ENCODE measurements around the gene BSN. TPM values are rescaled to one million over a fixed set of nuclear protein-coding genes. Genes with fewer than 3 reads are reported as not detected.

BSN gene
- total RNA-seq, 2 experiments from 2014 or later, result 0.12 to 0.20 TPM

GRCh38 chr3:49609314-49609713 lies 55.0 kb downstream of the BSN start:
- H3K36me3 Mint-ChIP-seq (ENCODE audit: low read depth), result no peaks in the 10 kb centered on the region
- intact Hi-C loops (cut with micrococcal nuclease), result no loop called here
- peaks cover under 1% of the 10 kb centered on the region for H3K4me1 Mint-ChIP-seq (ENCODE audit: low read depth)
- H3K4me3 Mint-ChIP-seq, result no peak overlapping the region
- CTCF ChIA-PET, result no interaction called here
- H3K9me3 Mint-ChIP-seq, result peaks cover 5% of the 10 kb centered on the region
- H3K27me3 Mint-ChIP-seq (ENCODE audit: low read depth), result no peaks in the 10 kb centered on the region
- DNase-seq, result no peak
- H3K27ac Mint-ChIP-seq, result no peak overlapping the region

GRCh38 chr3:49609815-49610214 lies 55.5 kb downstream of the BSN start:
- DNase-seq, result no peak
- no peaks in the 10 kb centered on the region for H3K36me3 Mint-ChIP-seq (ENCODE audit: low read depth)
- CTCF ChIA-PET, result no interaction called here
- H3K27ac Mint-ChIP-seq, result no peak overlapping the region
- intact Hi-C loops (cut with micrococcal nuclease), result no loop called here
- no peaks in the 10 kb centered on the region for H3K27me3 Mint-ChIP-seq (ENCODE audit: low read depth)
- H3K4me1 Mint-ChIP-seq (ENCODE audit: low read depth), result no peaks in the 10 kb centered on the region
- H3K9me3 Mint-ChIP-seq, result peaks cover 5% of the 10 kb centered on the region
- H3K4me3 Mint-ChIP-seq, result no peak overlapping the region

GRCh38 chr3:49610666-49611280 lies 56.5 kb downstream of the BSN start:
- no peak overlapping the region for H3K27ac Mint-ChIP-seq
- H3K4me3 Mint-ChIP-seq, result no peak overlapping the region
- no peaks in the 10 kb centered on the region for H3K27me3 Mint-ChIP-seq (ENCODE audit: low read depth)
- CTCF ChIA-PET, result no interaction called here
- H3K9me3 Mint-ChIP-seq, result peaks cover 5% of the 10 kb centered on the region
- no peaks in the 10 kb centered on the region for H3K36me3 Mint-ChIP-seq (ENCODE audit: low read depth)
- DNase-seq, result no peak
- H3K4me1 Mint-ChIP-seq (ENCODE audit: low read depth), result no peaks in the 10 kb centered on the region
- intact Hi-C loops (cut with micrococcal nuclease), result no loop called here

GRCh38 chr3:49611291-49611690 lies 57.0 kb downstream of the BSN start:
- H3K9me3 Mint-ChIP-seq, result peaks cover 5% of the 10 kb centered on the region
- H3K36me3 Mint-ChIP-seq (ENCODE audit: low read depth), result no peaks in the 10 kb centered on the region
- no peak overlapping the region for H3K27ac Mint-ChIP-seq
- no peaks in the 10 kb centered on the region for H3K4me1 Mint-ChIP-seq (ENCODE audit: low read depth)
- CTCF ChIA-PET, result interaction anchor here (0.6 kb wide), 1 partner anchor 370 kb away, joined by 4 read pairs; no protein-coding TSS in a partner anchor
- no peaks in the 10 kb centered on the region for H3K27me3 Mint-ChIP-seq (ENCODE audit: low read depth)
- no peak for DNase-seq
- no peak overlapping the region for H3K4me3 Mint-ChIP-seq
- intact Hi-C loops (cut with micrococcal nuclease), result no loop called here

GRCh38 chr3:49611719-49612118 lies 57.4 kb downstream of the BSN start:
- Mint-ChIP-seq H3K4me3 (no peak overlapping the region), H3K36me3 (ENCODE audit: low read depth) (no peaks in the 10 kb centered on the region), H3K27ac (no peak overlapping the region), H3K9me3 (peaks cover 5% of the 10 kb centered on the region), H3K27me3 (ENCODE audit: low read depth) (no peaks in the 10 kb centered on the region), H3K4me1 (ENCODE audit: low read depth) (no peaks in the 10 kb centered on the region)
- no peak for DNase-seq
- CTCF ChIA-PET, result interaction anchor here (0.6 kb wide), 1 partner anchor 371 kb away, joined by 4 read pairs; no protein-coding TSS in a partner anchor
- intact Hi-C loops (cut with micrococcal nuclease), result no loop called here

- CTCF ChIA-PET, result no interaction called here
- DNase-seq, result no peak
- Mint-ChIP-seq H3K9me3 (peaks cover 5% of the 10 kb centered on the region), H3K4me3 (no peak overlapping the region), H3K27me3 (ENCODE audit: low read depth) (no peaks in the 10 kb centered on the region), H3K27ac (no peak overlapping the region), H3K4me1 (ENCODE audit: low read depth) (no peaks in the 10 kb centered on the region), H3K36me3 (ENCODE audit: low read depth) (no peaks in the 10 kb centered on the region)
- intact Hi-C loops (cut with micrococcal nuclease), result no loop called here
Observed at GRCh38 chr3:49614936-49615335, 60.7 kb downstream of the BSN start.

- H3K4me1 Mint-ChIP-seq (ENCODE audit: low read depth), result no peaks in the 10 kb centered on the region
- no peak overlapping the region for H3K27ac Mint-ChIP-seq
- no peaks in the 10 kb centered on the region for H3K36me3 Mint-ChIP-seq (ENCODE audit: low read depth)
- DNase-seq, result no peak
- intact Hi-C loops (cut with micrococcal nuclease), result no loop called here
- H3K9me3 Mint-ChIP-seq, result peaks cover 5% of the 10 kb centered on the region
- no peak overlapping the region for H3K4me3 Mint-ChIP-seq
- CTCF ChIA-PET, result no interaction called here
- H3K27me3 Mint-ChIP-seq (ENCODE audit: low read depth), result no peaks in the 10 kb centered on the region
Observed at GRCh38 chr3:49616061-49616460, 61.8 kb downstream of the BSN start.

GRCh38 chr3:49616491-49616941 lies 62.2 kb downstream of the BSN start:
- peaks cover 5% of the 10 kb centered on the region for H3K9me3 Mint-ChIP-seq
- intact Hi-C loops (cut with micrococcal nuclease), result no loop called here

GRCh38 chr3:49617390-49618013 lies 63.2 kb downstream of the BSN start:
- intact Hi-C loops (cut with micrococcal nuclease), result no loop called here
- no peaks in the 10 kb centered on the region for H3K36me3 Mint-ChIP-seq (ENCODE audit: low read depth)
- H3K27me3 Mint-ChIP-seq (ENCODE audit: low read depth), result no peaks in the 10 kb centered on the region
- H3K4me3 Mint-ChIP-seq, result no peak overlapping the region
- no peak for DNase-seq
- H3K4me1 Mint-ChIP-seq (ENCODE audit: low read depth), result no peaks in the 10 kb centered on the region
- no peak overlapping the region for H3K27ac Mint-ChIP-seq
- CTCF ChIA-PET, result no interaction called here
- peaks cover 2% of the 10 kb centered on the region for H3K9me3 Mint-ChIP-seq

More at GRCh38 chr3:49616491-49616941, 62.2 kb downstream of the BSN start:
- H3K27ac Mint-ChIP-seq, result no peak overlapping the region
- no peak for DNase-seq
- H3K4me3 Mint-ChIP-seq, result no peak overlapping the region
- H3K27me3 Mint-ChIP-seq (ENCODE audit: low read depth), result no peaks in the 10 kb centered on the region
- no peaks in the 10 kb centered on the region for H3K4me1 Mint-ChIP-seq (ENCODE audit: low read depth)
- H3K36me3 Mint-ChIP-seq (ENCODE audit: low read depth), result no peaks in the 10 kb centered on the region
- CTCF ChIA-PET, result no interaction called here

- CTCF ChIA-PET, result no interaction called here
- H3K36me3 Mint-ChIP-seq (ENCODE audit: low read depth), result no peaks in the 10 kb centered on the region
- DNase-seq, result no peak
- no peak overlapping the region for H3K27ac Mint-ChIP-seq
- H3K27me3 Mint-ChIP-seq (ENCODE audit: low read depth), result no peaks in the 10 kb centered on the region
- no peaks in the 10 kb centered on the region for H3K9me3 Mint-ChIP-seq
- no peaks in the 10 kb centered on the region for H3K4me1 Mint-ChIP-seq (ENCODE audit: low read depth)
- no peak overlapping the region for H3K4me3 Mint-ChIP-seq
- intact Hi-C loops (cut with micrococcal nuclease), result no loop called here
Observed at GRCh38 chr3:49618412-49618811, 64.1 kb downstream of the BSN start.

GRCh38 chr3:49619649-49620048 lies 65.4 kb downstream of the BSN start:
- H3K4me3 Mint-ChIP-seq, result no peak overlapping the region
- intact Hi-C loops (cut with micrococcal nuclease), result no loop called here
- CTCF ChIA-PET, result interaction anchor here (1.5 kb wide), 1 partner anchor 52 kb away, joined by 5 read pairs; no protein-coding TSS in a partner anchor
- H3K4me1 Mint-ChIP-seq (ENCODE audit: low read depth), result no peaks in the 10 kb centered on the region
- DNase-seq, result no peak
- no peaks in the 10 kb centered on the region for H3K27me3 Mint-ChIP-seq (ENCODE audit: low read depth)
- H3K9me3 Mint-ChIP-seq, result no peaks in the 10 kb centered on the region
- H3K36me3 Mint-ChIP-seq (ENCODE audit: low read depth), result no peaks in the 10 kb centered on the region
- H3K27ac Mint-ChIP-seq, result no peak overlapping the region

- no peaks in the 10 kb centered on the region for H3K27me3 Mint-ChIP-seq (ENCODE audit: low read depth)
- no peaks in the 10 kb centered on the region for H3K4me1 Mint-ChIP-seq (ENCODE audit: low read depth)
- DNase-seq, result no peak
- intact Hi-C loops (cut with micrococcal nuclease), result no loop called here
- no peaks in the 10 kb centered on the region for H3K36me3 Mint-ChIP-seq (ENCODE audit: low read depth)
- no peak overlapping the region for H3K4me3 Mint-ChIP-seq
- no peak overlapping the region for H3K27ac Mint-ChIP-seq
- no peaks in the 10 kb centered on the region for H3K9me3 Mint-ChIP-seq
- CTCF ChIA-PET, result no interaction called here
Observed at GRCh38 chr3:49620728-49621127, 66.5 kb downstream of the BSN start.

GRCh38 chr3:49623071-49623470 lies 68.8 kb downstream of the BSN start:
- H3K27ac Mint-ChIP-seq, result no peak overlapping the region
- DNase-seq, result no peak
- no peak overlapping the region for H3K4me3 Mint-ChIP-seq
- intact Hi-C loops (cut with micrococcal nuclease), result no loop called here
- CTCF ChIA-PET, result interaction anchor here (0.6 kb wide), 1 partner anchor 513 kb away, joined by 3 read pairs; no protein-coding TSS in a partner anchor
- no peaks in the 10 kb centered on the region for H3K27me3 Mint-ChIP-seq (ENCODE audit: low read depth)
- H3K9me3 Mint-ChIP-seq, result no peaks in the 10 kb centered on the region
- no peaks in the 10 kb centered on the region for H3K4me1 Mint-ChIP-seq (ENCODE audit: low read depth)
- no peaks in the 10 kb centered on the region for H3K36me3 Mint-ChIP-seq (ENCODE audit: low read depth)

Data from activated naive CD4-positive, alpha-beta T cell treated with anti-CD3 and anti-CD28 coated beads for 36 hours (primary cell).